NCI-H2171 treated with DMSO at 0.1 percent for 48 hours (cell line): ENCODE data around the gene LY86.

Experiments
- DNase-seq: peaks from one replicate; lab custom pipeline; 2025; lab: John Stamatoyannopoulos, UW

Gene LY86

DNA sequence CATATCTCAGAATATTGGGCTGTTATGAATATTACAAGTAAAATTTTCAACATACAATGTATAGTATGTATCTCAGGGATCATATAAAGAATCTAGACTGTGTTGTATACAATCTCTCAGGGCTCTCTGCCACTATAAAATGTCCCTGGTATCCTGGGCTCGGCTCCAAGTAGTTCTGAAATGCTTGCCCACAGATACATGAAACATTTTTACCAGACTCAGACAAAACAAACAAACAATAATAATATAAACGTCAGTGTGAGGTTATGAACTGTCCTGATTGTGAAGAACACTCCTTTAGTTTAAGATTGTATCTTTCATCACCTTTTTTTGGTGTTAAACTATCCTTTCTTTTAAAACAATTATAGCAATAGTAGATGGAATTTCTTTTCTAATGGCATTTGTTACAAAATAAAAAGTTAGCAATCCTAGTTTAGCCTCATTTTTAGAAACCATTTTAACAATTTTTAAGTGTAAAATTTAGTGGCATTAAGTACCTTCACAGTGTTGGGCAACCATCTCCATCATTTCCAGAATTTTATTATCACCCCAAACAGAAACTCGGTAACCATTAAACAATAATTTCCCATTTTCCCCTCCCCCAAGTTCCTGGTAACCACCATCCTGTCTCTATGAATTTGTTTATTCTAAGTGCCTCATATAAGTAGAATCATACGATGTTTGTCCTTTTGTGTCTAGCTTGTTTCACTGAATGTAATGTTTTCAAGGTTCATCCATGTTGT is 17.4 kb upstream of the LY86 start:
- no peak for DNase-seq

- no peak for DNase-seq
These were observed 13.4 kb upstream of the LY86 start for GRCh38 chr6:6575143-6575542.

DNA sequence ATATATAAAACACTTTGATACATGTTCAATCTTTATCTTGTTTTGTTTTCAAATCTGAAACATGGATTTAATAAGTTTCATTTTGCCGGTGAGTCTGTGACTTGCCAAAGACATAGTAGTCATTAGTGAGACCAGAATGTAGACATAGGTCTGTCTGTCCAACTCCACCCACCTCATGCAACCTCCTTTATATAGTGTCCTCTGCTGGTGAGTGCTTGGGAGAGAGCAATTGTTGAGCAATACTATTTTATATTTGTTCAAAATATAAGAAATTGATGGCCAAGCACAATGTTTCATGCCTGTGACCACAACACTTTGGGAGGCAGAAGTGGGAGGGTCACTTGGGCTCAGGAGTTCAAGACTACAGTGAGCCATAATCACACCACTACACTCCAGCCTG is 10.8 kb upstream of the LY86 start:
- no peak for DNase-seq

GRCh38 chr6:6579281-6579680 is 9.2 kb upstream of the LY86 start:
- DNase-seq: no peak

GRCh38 chr6:6580225-6580856 is 8.2 kb upstream of the LY86 start:
- no peak for DNase-seq

DNA sequence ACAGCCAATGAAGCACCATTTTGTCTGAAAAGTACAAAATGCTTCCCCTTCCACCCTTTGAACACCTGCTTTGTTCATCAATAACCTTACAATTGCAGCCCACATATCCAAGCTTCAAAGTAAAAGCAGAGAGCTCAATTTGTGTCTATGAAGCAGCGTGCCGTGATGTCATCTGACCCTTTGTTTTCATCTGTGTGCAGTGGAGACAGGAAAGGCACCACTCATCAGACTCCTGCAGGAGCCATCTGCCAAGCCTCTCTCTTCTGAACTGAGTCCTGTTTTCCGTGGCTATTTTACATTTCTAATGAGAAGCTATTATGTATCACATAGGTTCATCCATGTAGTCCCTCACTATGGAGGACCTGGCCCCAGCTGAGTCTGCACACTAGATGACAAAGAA is 7.5 kb upstream of the LY86 start:
- peak; percentile 80 for DNase-seq

GRCh38 chr6:6582131-6582530 is 6.4 kb upstream of the LY86 start:
- DNase-seq: no peak

DNA sequence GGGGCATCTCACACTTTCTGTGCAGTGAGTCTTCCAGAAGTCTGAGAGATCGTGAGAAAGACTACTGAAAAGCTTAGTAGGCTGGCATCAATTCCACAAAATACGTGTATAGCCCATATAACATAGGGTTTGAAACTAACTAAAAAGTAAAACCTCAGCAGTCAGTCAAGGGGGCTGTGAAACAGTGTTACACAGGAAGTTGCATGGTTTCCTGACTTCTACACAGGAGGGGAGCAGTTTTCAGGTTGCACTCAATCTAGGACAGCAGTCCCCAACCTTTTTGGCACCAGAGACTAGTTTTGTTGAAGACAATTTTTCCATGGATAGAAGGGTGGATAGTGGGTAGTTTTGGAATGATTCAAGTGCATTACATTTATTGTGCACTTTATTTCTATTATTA is 4.7 kb upstream of the LY86 start:
- DNase-seq: no peak

GRCh38 chr6:6584310-6585002 is 4.1 kb upstream of the LY86 start:
- peak; percentile 17 for DNase-seq

DNA sequence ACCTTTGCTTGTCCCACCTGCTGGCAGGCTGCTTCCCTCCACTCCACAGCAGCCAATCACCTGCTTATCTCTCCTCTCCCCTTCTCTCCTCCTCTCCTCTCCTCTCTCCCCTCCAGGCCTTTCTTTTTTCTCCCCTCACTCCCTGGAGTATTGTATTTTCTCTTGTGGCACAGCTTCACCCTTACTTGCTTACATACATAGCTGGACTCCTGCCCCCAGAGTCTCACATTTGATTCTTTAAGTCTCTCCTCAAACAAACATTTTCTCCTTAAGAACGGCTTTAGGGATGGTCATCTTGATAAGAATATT is 3.6 kb upstream of the LY86 start:
- DNase-seq: no peak

DNA sequence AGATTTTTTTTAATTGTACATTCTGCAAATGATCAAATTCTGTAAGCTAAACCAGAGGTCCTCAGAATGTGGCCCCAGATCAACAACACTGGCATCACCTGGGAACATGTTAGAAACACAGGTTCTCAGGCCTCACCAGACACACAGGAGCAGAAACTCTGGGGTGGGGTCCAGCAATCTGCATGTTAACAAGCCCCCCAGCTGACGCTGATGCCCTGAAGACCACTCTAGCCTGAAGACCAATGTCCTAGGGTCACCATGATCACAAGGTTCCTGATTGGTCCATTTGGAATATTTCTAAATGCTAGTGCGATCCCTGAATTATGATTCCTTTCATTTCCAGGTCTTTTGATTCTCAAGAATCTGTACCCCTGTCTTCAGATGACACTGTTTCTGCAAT is 2.4 kb upstream of the LY86 start:
- DNase-seq: no peak

- DNase-seq: peak; percentile 7
These were observed 1.6 kb upstream of the LY86 start for GRCh38 chr6:6586671-6587526.

GRCh38 chr6:6587696-6588063 is 840 bp upstream of the LY86 start:
- no peak for DNase-seq

DNA sequence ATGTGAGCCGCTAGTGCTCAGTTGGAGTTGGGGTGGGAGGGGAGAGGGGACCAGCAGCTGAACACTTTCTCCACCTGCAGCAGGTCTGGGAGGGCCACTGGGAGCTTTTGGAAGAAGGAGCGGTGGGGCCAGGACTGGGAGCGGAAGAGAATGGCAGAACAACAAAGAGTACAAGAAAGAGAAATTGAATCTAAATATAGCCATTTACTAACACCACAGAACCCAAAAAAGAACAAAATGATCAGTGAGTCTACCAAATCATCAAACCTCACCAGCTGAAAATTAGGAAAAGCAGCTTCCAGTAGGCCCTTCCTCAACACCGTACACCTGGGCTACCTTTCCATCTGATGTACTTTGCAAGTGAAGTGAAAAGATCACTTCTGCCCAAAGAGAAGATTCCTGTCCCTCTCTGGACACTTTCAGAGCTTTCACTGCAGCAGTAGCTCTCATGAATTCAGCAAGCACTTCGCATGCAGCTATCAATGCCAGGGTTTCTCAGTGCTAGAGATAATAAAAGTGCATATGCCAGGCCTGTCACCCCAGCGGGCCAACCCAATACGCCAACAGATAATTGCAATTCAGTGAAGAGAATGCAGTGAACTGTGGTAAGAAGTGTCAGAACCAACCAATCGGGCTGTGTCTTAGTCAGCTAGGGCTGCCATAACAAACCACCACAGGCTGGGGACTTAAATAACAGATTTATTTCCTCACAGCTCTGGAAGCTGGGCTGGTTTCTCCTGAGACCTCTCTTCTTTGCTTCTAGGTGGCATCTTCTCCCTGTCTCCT is 597 bp downstream of the LY86 start:
- no peak for DNase-seq

DNA sequence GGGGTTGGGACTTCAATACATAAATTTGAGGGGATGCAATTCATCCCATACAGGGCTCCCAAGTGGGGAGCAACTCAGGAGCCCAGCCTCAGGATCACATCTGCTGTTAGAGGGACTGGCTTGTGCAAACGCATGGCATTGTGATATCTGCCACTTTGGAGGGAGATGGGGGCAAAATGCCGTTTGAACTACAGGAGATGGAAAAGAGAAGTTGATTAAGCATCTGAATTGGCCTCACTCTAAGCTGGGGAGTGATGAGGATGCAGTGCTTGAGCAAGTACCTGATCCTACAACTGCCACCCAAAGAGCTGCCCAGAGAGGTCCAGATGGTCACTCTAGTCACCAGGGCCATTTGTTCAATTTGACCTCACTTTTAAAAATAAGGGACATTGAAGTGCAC is 2.0 kb downstream of the LY86 start:
- no peak for DNase-seq

DNA sequence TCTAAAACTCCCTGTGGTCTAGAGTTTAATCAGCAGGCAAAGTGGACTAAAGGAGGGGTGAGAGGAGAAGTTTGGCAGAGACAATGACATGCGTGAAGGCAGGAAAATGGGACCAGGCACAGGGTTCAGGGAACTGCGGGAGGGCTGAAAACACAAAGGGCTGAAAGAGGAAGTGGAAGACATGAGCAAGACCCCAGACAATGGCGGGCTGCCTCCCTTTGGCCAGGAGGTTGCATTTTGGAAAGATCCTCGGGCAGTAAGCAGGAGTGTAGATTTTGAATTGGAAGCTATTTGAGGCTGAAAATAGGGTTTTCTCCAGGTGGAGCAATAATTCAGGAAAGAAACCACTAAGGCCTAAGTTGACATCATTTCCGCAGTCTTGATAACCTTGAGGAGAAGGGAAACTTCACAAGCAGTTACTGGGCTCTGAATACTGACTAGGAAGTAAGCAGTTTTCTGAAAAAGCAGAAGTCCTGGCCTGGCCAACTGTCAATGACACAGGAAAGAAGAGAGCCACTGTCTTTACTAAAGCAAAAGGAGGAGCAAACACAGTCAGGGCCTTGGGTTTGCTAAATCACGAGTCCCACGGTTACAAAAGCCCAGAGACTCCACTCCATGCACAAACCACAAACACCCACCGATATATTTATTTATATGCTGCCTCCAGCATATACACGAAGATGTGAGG is 3.4 kb downstream of the LY86 start:
- DNase-seq: no peak

GRCh38 chr6:6592826-6593475 is 4.4 kb downstream of the LY86 start:
- DNase-seq: no peak

GRCh38 chr6:6593867-6594468 is 5.4 kb downstream of the LY86 start:
- DNase-seq: no peak

DNA sequence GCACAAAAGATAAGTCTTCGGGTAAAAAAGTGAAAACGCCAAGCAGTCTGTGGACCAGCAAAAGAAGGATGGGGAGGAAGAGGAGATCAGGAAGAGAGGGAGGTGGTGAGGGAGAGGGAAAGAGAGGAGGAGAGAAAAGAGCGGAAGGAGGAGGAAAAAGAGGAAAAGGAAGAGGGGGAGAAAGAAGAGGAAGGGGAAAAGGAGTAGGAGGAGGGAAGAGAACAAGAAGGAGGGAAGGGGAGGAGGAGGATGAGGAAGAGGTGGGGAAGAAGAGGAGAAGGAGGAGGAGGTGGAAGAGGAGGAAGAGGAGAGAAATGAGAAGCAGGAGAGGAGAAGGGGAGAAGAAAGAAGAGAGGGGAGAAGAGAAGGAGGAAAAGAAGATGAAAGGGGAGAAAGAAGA is 6.5 kb downstream of the LY86 start:
- DNase-seq: no peak

DNA sequence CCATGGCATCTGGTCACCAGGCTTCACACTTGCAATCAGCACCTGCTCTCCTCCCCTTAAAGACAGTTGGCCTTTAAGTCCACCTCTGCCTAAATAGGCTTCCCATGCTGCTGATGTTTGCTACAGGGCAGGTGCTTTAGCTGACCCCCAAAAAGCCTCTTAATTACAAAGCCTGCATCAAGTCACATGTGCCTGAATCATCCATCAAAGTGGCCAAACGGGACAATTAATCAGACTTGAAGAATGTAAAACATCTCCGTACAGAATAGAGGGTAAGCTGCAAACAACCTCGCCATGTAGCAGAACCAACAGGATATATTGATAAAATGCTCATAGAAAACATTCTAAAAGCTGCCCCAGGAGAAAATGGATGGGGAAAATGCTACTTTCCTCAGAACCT is 7.4 kb downstream of the LY86 start:
- DNase-seq: no peak
